ENCODE results near the gene PGR.
A peak's percentile ranks its signal among the peaks of the same experiment; 100 is the strongest.

PGR gene

DNA sequence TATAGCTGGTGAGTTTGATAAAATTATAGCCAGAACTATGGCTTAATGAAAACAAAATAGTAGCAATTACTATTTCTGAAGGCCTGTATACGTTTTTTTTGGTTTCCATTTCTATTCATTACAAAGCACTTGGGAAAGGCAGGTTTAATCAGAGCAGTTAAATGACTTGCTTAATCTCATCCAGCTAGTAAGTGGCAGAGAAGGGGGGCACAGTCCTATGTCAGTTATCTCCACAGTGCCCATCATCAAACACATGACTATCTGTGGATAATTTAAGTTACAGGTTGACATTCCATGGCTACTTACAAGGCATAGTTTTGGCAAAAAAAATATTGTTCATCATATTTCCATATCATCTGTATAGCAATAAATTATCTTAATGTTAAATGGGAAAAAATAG is 93.7 kb downstream of the PGR start:
- DNase-seq (ENCODE audit: low read depth) = no peak
- no peak overlapping the region for H3K4me3 ChIP-seq (ENCODE audit: control insufficient read depth, low read depth, low read length)
- TF ChIP-seq, protein P1, sequence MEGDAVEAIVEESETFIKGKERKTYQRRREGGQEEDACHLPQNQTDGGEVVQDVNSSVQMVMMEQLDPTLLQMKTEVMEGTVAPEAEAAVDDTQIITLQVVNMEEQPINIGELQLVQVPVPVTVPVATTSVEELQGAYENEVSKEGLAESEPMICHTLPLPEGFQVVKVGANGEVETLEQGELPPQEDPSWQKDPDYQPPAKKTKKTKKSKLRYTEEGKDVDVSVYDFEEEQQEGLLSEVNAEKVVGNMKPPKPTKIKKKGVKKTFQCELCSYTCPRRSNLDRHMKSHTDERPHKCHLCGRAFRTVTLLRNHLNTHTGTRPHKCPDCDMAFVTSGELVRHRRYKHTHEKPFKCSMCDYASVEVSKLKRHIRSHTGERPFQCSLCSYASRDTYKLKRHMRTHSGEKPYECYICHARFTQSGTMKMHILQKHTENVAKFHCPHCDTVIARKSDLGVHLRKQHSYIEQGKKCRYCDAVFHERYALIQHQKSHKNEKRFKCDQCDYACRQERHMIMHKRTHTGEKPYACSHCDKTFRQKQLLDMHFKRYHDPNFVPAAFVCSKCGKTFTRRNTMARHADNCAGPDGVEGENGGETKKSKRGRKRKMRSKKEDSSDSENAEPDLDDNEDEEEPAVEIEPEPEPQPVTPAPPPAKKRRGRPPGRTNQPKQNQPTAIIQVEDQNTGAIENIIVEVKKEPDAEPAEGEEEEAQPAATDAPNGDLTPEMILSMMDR (conservative IDR thresholded peaks at IDR 0.05; ENCODE audit: control insufficient read depth, insufficient read depth, low read depth, low read length) = no peak

DNA sequence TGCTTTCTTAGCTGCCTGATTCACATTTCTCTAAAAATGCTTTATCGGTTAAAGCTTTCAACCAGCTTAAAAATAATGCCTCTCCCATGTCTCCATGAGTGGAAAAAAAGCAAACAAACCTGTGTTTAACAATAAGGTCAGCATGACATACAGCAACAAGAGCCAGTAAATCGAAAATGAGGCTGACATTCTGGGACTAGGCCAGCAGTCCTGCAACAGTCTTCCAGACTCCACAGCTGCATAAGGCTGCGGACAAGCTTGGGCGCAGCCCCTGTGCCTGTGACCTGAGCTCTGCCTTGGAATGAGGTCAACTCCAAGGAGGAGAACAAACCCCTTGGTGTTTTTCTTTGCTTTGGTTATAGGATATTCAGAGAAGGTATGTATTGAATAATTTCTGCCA is 95.5 kb downstream of the PGR start:
- no peak overlapping the region for H3K4me3 ChIP-seq (ENCODE audit: control insufficient read depth, low read depth, low read length)
- TF ChIP-seq, protein P1 (conservative IDR thresholded peaks at IDR 0.05; ENCODE audit: control insufficient read depth, insufficient read depth, low read depth, low read length) = no peak
- DNase-seq (ENCODE audit: low read depth) = peak; percentile 41

DNA sequence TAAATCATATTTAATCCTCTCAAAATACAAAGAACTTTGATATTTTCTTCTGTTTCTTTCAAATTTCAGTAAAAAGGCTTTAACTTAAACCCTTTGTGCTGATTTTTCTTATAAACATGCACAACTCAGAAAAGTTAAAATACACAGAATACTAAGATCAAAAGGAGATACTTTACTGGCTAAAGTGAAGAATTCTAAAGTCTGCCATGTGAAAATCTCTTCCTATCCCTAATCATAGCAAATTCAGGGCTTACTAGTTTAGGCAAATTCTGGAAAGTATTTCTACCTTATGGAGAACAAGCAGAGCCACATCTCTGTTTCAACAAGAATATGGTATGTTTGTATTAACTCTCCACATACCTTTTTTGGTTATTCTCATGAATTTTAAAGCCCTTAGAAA is 96.6 kb downstream of the PGR start:
- DNase-seq (ENCODE audit: low read depth) = no peak
- TF ChIP-seq, protein P1 (conservative IDR thresholded peaks at IDR 0.05; ENCODE audit: control insufficient read depth, insufficient read depth, low read depth, low read length) = no peak
- no peak overlapping the region for H3K4me3 ChIP-seq (ENCODE audit: control insufficient read depth, low read depth, low read length)

DNA sequence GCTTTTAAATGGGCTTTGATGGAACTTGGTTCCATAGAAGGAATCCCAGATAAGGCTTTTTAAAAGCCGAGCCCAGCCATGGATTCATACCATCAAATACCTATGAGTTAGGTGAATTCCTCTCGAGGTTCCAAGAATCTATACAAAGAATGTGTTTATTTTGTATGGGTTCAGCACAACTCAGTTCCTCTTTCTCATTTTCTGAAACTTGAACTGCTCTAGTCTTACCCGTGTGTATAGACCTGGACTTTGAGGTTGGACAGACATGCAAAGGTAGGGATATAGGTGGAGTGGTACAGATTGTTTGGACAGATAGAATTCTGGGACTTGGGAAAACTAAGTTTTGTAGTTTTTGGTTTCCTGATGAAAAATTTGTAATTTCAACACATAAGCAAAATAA is 97.9 kb downstream of the PGR start:
- no peak for DNase-seq (ENCODE audit: low read depth)
- H3K4me3 ChIP-seq (ENCODE audit: control insufficient read depth, low read depth, low read length) = no peak overlapping the region
- TF ChIP-seq, protein P1 (conservative IDR thresholded peaks at IDR 0.05; ENCODE audit: control insufficient read depth, insufficient read depth, low read depth, low read length) = no peak

DNA sequence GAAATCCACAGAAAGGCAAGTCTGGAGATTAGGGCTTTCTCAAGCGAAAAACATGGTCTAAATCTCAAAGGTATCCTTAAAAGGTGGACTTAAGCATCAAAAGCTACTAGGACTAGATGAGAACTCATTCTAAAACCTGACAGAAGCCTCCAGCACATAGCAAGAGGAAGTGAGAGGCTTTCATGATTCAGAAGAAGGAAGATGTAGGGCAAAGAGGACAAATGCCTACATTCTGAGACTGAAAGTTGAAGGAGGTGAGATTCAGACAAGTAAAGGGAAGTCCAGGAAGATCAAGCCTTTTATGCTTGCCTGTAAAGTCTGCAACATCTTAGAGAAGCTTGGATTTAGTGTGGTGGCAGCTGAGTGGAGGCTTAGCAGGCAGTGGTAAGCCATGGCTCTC is 98.9 kb downstream of the PGR start:
- DNase-seq (ENCODE audit: low read depth) = no peak
- H3K4me3 ChIP-seq (ENCODE audit: control insufficient read depth, low read depth, low read length) = no peak overlapping the region
- TF ChIP-seq, protein P1 (conservative IDR thresholded peaks at IDR 0.05; ENCODE audit: control insufficient read depth, insufficient read depth, low read depth, low read length) = no peak

DNA sequence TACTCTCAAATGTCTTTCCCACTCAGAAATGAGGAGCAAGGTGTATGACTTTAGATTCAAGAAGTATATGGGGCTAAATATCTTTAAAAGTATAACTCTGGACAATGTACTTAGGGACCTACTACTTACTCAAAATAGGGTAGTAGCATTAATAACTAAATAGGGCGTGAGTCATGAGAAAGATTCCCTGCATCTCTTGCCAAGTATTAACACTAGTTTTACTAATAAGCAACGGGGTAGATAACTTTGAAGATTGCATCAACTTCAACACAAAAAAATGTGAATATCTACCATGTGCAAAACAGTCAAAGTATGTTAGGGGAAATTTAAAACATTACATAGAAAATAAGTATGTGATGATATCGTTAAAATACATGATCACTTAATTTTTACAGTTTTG is 99.6 kb downstream of the PGR start:
- DNase-seq (ENCODE audit: low read depth) = no peak
- H3K4me3 ChIP-seq (ENCODE audit: control insufficient read depth, low read depth, low read length) = no peak overlapping the region
- TF ChIP-seq, protein P1 (conservative IDR thresholded peaks at IDR 0.05; ENCODE audit: control insufficient read depth, insufficient read depth, low read depth, low read length) = no peak

DNA sequence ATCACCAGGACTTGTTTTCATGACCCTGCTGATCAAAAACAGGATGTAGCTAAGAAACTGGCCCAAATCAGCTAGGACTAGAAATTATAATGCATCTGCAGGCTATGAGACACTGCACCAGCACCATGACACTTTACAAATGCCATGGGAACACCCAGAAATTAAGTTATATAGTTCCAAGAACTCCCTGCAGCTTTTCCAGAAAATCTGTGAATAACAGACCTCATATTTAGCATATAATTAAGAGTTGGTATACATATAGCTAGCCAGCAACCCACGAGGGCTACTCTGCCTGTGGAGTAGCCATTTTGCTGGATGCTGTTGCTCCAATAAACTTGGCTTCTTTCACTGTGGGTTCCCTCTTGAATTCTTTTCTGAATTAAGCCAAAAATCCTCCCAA is 101.0 kb downstream of the PGR start:
- no peak for DNase-seq (ENCODE audit: low read depth)
- TF ChIP-seq, protein P1 (conservative IDR thresholded peaks at IDR 0.05; ENCODE audit: control insufficient read depth, insufficient read depth, low read depth, low read length) = no peak
- no peak overlapping the region for H3K4me3 ChIP-seq (ENCODE audit: control insufficient read depth, low read depth, low read length)

Data from fibroblast of mammary gland (primary cell).